DOHH2 (cell line): ENCODE data around the gene MTFR2.

ENCODE experiments used
- EZH2phosphoT487 ChIP-seq: fragments of 200-600 bp; sonication (generic); IDR thresholded peaks from 2 replicates; pipeline ENCODE4 v1.6.1; 2017; ENCODE audit warnings: borderline replicate concordance, mild to moderate bottlenecking, antibody characterized with exemption, low read length, moderate library complexity, mixed read lengths
- TF ChIP-seq, protein P1 (sequence below): fragments of 200-600 bp; sonication (generic); IDR thresholded peaks from one replicate; pipeline ENCODE4 v1.5.1; 2014; ENCODE audit warnings: antibody characterized with exemption, mild to moderate bottlenecking, low read depth, low read length; ENCODE audit not compliant: poor library complexity, severe bottlenecking

DNA sequence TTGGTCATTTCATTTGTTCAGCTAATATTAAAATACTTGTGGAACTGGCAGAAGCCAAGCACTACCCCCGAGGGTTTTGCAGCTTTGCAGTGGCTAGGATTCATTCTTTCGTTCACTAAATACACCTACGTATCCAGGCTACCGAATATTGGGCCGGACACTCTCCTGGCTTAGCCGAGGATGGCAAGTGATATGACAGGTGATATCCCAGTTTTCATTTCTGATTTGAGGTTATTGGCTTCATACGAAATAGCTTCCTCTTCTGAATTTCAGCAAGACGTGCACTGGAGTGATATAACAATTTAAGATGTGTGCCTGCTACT lies 536 bp upstream of the MTFR2 start:
- TF ChIP-seq, protein P1, sequence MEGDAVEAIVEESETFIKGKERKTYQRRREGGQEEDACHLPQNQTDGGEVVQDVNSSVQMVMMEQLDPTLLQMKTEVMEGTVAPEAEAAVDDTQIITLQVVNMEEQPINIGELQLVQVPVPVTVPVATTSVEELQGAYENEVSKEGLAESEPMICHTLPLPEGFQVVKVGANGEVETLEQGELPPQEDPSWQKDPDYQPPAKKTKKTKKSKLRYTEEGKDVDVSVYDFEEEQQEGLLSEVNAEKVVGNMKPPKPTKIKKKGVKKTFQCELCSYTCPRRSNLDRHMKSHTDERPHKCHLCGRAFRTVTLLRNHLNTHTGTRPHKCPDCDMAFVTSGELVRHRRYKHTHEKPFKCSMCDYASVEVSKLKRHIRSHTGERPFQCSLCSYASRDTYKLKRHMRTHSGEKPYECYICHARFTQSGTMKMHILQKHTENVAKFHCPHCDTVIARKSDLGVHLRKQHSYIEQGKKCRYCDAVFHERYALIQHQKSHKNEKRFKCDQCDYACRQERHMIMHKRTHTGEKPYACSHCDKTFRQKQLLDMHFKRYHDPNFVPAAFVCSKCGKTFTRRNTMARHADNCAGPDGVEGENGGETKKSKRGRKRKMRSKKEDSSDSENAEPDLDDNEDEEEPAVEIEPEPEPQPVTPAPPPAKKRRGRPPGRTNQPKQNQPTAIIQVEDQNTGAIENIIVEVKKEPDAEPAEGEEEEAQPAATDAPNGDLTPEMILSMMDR, result no peak
- no peak for TF ChIP-seq EZH2phosphoT487
